ENCODE measurements around the gene BNIPL.

BNIPL gene, protein sequence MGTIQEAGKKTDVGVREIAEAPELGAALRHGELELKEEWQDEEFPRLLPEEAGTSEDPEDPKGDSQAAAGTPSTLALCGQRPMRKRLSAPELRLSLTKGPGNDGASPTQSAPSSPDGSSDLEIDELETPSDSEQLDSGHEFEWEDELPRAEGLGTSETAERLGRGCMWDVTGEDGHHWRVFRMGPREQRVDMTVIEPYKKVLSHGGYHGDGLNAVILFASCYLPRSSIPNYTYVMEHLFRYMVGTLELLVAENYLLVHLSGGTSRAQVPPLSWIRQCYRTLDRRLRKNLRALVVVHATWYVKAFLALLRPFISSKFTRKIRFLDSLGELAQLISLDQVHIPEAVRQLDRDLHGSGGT

DNA sequence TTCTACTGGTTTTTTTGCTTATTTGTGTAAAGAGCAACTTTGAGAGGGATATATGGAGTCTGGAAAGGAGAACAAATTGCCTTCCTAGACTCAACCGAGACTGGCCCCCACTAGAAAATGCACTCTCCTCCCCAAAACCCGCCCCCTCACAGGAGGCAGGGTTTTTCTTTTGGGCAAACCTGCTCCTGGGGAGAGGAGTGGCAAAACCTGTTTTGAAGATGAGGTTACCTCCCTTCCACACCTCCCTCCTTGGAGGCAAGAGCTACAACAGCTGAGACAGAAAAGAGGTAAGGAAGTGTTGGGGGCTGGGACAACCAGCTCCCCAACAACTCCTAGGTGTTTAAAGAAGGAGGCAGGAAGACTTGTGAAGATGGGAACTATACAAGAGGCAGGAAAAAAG, at the start of gene BNIPL:
TSS of gene BNIPL (plus strand) at position 231 of the 400 bp plus-strand sequence. CDS start at position 371, 140 bp downstream.
- DNase-seq: no peak

DNA sequence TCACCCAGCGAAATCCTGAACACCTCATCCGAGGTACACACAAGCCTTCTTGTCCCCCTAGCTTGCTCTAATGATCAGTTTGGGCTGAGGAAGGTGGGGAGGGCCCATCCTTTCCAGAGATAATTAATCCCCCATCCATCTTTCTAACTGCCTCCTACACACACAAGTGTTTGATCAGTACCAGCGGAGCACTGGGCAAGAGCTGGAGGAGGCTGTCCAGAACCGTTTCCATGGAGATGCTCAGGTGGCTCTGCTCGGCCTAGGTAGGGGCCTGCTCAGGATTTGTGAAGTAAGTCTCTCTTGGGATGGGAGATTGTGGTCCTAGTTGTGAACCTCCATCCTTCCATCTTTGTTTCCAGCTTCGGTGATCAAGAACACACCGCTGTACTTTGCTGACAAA, 48.5 kb upstream of the BNIPL start:
- DNase-seq: no peak

DNA sequence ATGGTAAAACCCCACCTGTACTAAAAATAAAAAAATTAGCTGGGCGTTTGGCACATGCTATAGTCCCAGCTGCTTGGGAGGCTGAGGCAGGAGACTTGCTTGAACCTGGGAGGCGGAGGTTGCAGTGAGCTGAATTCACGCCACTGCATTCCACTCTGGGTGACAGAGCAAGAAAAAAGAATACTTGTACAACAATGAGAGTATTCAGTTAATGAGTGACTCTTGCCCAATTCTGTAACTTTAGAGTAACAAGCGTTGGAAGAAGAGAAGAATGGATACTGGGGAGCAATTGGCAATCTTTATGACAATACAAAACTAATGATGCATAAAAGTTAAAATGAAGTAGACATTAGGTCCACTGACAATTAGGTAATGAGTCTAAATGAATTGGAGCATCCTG, 43.8 kb upstream of the BNIPL start:
- DNase-seq: no peak

DNA sequence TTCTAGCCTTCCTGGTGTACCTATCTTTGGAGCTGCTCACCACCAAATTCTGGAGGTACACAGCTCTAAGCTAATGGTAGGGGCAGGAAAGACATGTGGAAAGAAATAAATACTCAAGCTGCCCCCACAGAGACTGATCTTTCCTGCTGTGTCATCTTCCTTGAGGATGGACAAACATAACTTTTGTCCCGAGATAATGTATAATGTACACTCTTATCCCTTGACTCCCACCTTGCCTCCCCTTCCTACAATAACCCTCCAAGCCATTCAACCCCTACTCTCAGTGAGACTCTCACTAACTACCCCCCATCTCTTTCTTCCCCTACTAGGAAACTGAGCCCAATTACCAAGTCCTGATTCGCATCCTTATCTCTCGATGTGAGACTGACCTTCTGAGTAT, 42.1 kb upstream of the BNIPL start:
- no peak for DNase-seq

DNA sequence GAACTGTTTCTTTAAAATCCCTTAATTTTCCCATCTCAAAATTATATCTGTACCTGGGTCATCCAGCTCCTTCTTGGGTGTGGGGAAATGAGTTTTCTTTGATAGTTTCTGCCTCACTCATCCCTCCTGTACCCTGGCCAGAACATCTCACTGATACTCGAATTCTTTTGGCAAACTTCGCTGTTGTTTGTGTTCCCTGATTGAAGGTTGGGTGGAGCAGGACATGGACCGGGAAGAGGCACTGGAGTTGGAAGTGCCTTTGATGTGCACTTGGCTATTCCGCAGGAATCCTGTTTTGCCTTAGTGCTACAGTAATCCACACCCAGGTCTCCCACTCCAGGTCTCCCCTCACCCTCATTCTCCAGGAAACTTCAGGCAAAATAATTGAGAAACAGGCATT, 40.9 kb upstream of the BNIPL start:
- DNase-seq: no peak

DNA sequence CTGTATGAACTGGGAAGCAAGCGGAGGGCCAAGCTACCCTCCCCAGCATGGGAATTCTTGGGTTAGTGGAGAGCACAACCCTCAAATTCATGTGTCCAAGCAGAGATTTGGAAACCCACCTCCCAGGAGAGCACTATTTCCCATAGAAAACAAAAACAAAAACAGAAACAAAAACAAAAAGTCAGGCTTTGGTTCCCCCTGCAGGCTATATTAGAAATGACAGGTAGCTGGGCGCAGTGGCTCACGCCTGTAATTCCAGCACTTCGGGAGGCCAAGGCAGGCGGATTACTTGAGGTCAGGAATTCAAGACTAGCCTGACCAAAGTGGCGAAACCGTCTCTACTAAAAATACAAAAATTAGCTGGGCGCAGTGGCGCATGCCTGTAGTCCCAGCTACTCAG, 40.5 kb upstream of the BNIPL start:
- peak; percentile 45 for DNase-seq

DNA sequence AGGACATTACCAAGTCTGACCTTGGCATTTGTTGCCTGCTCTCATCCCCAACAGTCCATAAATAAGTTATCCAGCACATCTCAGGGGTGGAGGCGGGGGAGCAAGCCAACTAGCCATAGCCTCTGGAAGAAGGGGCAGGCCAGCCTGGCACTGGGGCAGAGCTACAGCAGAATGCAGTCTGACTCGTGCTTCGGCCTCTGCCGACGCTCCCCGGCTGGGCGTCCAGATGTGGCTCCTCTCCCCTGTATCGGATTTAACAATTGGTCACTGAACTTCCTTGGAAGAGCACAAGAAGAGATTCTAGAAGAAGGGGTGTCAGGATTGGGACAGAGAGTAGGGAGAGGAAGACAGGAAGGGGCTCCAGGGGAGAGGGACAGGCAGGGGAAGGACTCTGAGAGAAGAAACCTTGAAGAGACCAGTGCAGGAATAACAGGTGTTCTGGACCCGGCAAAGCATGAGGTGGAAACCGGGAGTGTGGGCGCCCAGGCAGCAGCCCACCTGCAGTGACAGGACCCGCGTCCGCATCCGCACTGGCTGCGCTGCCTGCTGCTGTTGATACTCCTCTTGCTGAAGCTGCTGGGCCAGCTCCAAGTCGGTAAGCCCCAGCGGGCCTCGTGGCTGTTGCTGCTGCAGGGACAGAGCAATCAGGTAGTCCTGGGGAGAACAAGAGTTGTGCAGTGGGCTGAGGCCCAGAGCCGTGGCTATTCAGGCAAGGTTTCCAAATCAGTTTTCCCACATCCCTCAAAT, 39.1 kb upstream of the BNIPL start:
- DNase-seq: no peak

DNA sequence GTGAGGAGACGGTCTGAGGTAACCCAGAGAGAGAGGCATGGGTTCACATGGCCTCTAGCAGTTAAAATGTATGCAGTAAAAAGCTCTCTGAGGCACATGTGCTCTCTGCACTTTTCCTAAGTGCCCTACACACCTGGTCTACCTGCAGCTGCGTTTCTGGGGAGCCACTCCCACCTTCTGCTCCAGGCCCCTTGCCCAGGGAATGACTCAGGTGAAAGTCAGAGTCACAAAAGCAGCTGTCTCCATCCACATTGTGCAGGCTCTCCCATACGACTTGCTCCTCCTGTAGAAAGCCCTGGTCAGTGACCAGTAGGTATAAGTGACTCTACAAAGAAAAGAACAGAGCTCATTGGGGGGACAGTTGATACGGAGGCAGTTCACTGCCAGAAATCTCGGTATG, 38.4 kb upstream of the BNIPL start:
- DNase-seq: no peak

DNA sequence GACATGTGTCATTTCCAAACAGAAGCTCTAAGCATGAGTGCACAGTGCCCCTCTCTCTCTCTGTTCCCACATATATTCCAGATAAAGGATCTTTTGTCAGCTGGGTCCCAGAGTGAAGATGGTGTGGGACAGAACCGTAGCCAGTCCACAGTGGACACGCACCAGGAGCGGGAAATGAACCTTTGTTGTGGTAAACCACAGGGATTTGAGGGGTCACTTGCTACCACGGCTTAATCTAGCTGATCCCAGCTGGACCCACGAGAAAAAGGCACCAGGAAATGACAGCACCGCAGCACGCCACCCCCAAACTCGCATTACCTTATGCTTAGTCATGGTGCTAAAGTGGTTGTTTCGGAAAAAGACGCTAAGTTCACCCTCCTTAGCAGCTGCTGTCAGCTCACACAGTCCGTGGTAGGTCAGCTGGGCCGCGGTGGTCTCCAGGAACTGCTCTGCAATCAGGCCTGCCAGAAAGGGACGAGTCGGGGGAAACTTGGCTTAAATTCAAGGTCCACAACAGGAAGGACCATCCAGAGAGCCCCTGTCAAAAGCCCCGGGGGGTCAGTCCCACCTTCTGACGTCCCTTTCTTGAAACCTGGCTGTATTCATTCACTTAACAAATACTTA, 37.2 kb upstream of the BNIPL start:
- no peak for DNase-seq

DNA sequence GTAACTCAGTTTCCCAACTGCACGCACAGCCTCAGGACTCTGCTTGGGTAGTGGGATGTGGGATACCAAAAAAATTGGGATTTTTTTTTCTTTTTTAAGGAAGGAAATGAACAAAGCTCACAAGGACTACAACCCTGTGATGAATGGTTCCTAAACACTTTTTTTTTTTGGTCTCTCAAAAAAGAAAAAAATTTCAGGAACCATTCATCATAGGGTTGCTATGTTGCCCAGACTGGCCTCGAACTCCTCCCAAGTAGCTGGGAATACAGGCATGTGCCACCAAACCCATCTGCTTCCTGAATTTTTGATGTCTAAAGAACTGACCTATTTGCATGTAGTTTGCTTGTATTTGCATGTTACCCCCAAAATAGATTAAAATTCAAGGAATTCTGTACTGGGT, 36.5 kb upstream of the BNIPL start:
- DNase-seq: no peak

DNA sequence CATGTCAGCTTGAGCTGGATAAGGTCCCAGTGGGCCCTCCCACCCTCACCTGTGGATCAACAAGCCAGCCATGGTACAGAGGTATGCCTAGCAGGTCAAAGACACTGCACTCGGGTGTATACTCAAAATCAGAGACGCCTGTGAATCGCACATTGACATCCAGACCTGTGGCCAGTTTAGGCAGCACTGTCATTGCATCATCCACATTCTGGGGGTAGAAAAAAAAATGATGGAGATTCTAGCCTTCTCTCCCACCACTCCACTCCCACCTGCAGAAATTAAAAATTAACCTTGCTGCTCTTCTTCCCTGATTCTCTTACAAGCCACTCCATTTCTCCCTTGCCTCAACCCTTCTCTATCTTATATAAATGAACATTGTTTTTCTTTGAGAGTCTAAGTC, 36.0 kb upstream of the BNIPL start:
- DNase-seq: no peak

DNA sequence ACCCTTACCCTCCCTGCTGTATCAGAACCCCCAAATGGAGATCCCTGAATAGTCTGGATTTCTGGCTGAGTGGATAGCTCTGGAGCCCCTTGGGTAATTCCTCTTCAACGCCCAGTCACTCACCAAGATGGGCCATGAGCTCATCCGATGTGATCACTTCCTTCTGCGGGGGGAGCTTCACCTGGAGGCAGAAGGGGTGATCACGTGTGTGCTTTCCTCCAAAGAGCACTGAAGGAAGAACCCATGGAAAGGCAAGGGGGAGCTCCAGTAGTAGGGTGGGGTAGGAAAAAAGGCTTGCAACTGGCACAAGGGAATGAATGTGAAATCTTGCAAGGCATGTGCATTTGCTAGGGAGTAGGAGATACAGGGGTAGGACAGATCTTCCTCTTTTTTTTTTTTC, 34.8 kb upstream of the BNIPL start:
- no peak for DNase-seq

DNA sequence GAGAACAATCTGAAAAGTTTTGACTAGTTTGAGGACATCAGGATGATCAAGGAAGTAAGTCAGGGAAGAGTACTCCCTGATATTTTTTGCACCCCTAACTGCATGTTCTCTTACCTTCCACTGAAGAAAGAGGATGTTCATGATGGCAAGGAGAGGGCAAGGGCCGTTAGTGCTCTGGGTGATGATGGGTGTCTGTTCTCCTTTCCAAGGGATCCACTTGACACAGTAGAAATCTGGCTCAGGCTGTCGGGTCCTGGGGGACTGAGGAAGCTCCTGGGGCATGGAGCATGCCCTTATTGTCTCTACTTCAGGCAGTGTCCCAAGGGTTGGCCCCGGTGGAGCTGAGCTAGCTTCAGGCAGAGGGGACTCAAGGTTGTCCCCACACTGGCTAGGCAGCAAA, 34.3 kb upstream of the BNIPL start:
- DNase-seq: no peak

DNA sequence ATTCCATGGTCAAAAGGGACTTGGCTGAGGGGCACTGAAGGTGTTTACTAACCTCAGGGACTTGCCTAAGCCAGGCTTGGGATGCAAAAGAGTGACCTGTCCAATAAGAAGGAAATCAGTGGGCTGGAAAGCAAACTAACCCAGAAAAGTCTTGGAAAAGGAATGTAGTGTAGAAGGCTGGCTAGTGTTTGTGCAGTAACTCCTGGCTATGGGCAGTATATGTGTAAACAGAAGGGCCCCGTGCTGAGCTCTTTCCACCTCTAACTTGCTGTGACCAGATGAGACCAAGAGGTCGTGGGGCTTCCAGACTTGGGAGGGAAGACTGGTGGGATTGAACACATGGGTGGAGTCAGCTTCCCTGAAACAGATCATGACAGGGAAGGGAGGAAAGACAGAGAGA, 33.8 kb upstream of the BNIPL start:
- DNase-seq: no peak

DNA sequence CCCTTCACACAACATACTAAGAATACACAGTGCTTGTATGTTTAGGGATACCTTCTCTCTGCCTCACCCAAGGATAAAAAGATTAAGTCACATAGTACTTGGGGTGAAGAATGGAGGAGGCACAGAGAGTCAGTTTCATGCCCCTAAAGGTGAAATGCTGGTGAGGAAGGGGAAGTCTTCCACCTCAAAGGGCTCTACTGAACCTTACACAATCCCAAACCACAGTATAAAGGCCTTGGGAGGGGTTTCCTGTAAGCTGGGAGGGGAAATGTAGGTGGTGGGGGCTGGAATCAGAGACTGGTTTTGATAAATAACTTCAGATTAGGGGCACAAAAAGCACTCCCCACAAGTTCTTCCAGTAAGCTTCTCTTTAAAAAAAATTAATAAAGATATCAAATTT, 33.2 kb upstream of the BNIPL start:
- no peak for DNase-seq

DNA sequence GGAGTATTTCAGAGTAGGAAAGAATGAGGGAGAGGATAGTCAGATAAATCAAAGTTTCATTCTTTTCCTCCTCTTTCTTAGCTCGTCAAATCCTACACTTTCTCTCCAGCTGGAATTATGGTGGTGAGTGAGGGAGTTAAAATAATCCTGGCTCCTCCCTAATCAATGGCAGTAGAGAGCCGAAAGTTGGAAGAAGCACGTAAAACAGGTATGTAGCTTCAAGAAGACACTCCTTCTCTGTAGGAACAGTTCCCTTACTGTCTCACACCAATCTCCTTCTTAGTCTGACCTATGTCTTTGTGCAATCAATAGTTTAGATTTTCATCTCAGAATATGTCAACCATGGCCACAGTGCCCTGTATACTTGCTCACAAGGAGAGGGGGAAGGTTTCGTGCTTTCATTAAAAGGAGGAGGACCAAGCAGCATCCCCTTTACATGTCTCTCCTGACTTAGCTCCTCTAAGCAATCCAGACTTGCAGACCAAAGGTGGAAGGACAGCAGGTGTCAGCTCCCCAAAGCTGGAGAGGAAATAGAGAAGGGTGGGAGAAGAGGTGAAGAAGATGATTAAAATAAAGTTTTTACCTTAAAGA, 30.6 kb upstream of the BNIPL start:
- no peak for DNase-seq

DNA sequence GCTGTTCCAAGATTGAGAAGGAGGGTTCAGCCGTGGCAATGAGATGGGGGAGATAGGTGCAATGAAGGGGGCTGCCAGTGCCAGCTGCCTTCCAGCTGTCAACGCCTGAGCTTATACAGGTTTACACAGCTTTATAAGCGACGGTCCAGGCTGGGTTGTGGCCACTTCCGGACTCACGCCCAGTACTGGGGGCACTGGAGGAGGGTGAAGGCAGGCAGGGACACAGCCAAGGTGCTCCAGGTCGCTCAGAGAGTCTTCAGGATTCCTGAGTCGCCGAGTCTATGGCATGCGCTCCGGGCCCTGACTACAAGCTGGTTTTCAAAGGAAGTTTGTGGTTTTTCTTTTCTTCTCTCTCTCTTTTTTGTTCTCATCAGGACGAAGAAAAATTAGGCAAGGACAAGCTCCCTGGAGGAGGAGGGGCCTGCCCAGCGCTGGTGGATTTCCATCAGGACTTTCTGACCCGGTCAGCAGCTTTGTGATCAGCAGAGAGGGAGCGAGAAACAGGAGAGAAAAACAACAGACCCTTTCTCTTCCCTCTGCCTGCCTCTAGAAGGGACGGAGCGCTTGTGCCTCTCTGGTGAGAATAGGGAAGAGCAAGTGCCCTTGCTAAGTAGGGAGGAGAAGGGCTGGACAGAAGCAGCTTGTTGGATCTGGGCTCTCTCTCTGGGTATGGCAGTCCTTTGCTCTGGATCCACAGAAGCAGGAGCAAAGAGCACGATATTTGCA, 29.9 kb upstream of the BNIPL start, which contains the start of gene MINDY1:
TSS of gene MINDY1 (minus strand) at position 576 of the 726 bp plus-strand sequence. CDS start 4,285 bp downstream, outside the sequence.
- DNase-seq: no peak

DNA sequence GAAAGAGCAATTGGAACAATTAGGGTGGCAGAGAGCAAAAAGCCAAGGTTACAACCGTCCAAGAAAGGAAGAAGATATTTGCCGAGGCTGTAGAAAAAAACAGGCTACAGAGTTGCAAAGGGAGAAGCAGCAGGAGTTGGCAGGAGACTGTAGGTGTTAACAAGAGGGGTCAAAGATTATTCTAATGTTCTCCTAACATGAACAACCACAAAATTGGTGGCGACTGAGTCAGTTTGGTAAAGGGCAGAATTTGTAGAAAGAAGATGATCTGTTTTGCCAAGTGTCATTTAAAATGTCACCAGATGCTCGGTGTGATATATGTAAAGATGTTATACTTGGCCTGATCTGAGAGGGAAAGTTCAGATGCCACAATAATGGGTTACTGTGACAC, 28.5 kb upstream of the BNIPL start:
- DNase-seq: no peak

DNA sequence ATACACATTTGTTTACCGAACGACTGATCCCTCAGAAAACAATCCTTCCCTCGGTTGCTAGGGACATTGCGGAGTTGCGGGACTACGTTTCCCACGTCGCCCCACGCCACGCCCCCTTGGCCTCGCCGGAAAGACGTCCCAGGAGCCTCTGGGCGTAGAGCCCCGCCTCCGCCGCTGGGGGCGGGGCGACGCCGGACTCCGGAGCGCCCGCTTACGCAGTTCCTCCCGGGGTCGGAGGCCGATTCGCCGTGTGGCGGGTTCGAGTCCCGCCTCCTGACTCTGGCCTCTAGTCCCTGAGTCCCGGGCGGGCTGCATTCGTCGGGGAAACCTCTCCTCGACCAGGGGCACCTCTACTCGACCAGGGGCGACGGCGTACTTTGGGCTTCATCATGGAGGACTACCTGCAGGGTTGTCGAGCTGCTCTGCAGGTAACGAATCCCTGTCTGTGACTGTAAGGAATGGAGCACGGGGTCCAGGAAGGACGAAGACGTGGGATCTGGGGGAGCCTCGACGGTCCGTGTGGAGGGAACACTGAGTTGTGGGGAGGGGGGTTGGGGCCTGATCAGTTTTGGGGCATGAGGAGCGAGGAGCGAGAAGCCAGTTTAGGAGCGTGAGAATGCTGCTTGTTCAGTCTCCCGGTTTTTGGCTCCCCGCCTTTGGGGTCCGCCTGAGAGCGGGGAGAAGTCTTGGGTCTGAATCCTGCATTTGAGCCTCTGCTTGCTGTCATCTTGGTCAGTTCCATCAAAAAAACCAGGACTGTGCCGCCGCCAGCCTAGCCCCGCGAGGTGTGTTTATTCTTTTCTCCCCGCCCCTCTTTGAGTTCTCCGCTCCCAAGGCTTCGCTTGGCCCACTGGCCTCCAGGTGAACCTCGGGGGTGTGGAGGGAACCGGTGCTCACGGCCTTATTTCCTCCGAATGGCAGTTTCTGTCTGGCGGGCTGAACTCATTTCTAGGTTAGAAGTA, 27.9 kb upstream of the BNIPL start, which contains the start of gene PRUNE1:
TSS of gene PRUNE1 (plus strand) at position 206 of the 962 bp plus-strand sequence. CDS start at position 390, 184 bp downstream.
- peak; percentile 98 for DNase-seq

DNA sequence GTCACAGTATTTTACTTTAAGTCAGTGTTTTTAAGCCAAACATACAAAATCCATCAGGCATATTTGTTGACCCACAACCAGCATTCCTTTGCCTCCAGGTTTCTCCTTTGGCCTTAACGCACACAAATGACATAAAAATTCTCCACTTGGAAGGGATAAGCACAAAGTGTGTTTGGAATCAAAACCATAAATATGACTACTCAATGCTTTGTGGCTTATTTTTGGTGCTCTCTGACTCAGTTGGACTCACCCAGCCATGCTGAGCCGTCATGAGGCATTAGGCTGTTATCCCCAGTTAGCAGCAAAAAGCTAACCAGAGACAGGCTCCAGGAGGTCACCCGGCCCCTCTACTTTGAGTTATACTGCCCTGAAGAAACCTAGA, 27.2 kb upstream of the BNIPL start:
- no peak for DNase-seq

DNA sequence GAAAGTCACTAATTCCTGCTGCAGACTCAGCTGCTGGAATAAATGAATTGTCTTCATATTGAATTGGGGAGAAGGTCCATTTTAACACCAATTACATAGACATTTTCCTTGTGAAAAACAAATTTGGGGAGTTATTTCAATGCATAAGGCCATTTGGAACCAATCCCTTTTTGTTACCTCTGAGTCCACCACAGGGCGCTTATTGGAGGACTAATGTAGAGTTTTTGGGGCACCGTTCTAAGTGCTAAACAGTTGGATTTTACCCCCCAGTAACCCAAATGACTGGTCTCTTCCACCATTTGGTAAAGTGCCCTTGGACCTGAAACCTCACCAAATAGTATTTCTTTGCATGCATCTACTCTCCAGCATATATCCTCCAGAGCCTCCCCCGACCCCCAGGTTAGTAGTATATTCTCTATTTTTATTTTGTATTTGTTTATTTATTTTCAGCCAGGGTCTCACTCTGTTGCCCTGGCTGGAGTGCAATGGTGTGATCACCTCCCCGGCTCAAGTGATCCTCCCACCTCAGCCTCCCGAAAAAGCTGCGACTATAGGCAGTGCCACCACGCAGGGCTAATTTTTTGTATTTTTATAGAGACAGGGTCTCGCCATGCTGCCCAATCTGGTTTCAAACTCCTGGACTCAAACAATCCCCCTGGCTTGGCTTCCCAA, 26.6 kb upstream of the BNIPL start:
- DNase-seq: no peak

Data from activated T-cell treated with anti-CD3 and anti-CD28 coated beads, Interleukin-2, amount 50 U/mL, for 1 hour (primary cell).